GM12872 (cell line): ENCODE results near the gene MPP2.

Source experiments
- TF ChIP-seq, protein P1 (sequence below): IDR thresholded peaks from 3 replicates; pipeline ENCODE4 v1.5.1; 2011; ENCODE audit warnings: low read depth, mild to moderate bottlenecking, low read length, moderate library complexity; ENCODE audit not compliant: insufficient read depth

Gene MPP2

DNA sequence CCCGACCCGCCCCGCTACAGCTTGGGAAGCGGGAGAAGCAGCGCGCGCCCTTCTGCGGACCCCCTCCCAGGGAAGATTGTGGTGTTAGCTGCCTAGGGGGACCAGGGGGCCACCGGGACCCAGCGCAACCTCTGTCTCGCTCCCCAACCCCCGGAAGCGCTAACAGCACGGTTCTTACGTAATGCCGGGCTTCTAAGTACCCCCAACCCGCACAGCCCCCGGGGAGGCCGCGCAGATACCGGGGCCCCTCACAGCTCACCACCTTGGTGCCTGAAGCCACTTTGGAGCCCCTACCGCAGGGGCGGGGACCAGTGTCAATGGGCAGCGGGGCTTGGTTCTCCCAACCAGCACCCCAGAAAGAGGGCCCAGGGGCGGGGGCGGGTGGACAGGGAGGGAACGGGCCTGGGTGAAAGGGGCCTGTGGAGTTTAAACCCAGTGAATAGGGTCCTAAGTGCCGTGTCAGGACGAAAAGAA is 348 bp downstream of the MPP2 start:
- TF ChIP-seq, protein P1, sequence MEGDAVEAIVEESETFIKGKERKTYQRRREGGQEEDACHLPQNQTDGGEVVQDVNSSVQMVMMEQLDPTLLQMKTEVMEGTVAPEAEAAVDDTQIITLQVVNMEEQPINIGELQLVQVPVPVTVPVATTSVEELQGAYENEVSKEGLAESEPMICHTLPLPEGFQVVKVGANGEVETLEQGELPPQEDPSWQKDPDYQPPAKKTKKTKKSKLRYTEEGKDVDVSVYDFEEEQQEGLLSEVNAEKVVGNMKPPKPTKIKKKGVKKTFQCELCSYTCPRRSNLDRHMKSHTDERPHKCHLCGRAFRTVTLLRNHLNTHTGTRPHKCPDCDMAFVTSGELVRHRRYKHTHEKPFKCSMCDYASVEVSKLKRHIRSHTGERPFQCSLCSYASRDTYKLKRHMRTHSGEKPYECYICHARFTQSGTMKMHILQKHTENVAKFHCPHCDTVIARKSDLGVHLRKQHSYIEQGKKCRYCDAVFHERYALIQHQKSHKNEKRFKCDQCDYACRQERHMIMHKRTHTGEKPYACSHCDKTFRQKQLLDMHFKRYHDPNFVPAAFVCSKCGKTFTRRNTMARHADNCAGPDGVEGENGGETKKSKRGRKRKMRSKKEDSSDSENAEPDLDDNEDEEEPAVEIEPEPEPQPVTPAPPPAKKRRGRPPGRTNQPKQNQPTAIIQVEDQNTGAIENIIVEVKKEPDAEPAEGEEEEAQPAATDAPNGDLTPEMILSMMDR = no peak

DNA sequence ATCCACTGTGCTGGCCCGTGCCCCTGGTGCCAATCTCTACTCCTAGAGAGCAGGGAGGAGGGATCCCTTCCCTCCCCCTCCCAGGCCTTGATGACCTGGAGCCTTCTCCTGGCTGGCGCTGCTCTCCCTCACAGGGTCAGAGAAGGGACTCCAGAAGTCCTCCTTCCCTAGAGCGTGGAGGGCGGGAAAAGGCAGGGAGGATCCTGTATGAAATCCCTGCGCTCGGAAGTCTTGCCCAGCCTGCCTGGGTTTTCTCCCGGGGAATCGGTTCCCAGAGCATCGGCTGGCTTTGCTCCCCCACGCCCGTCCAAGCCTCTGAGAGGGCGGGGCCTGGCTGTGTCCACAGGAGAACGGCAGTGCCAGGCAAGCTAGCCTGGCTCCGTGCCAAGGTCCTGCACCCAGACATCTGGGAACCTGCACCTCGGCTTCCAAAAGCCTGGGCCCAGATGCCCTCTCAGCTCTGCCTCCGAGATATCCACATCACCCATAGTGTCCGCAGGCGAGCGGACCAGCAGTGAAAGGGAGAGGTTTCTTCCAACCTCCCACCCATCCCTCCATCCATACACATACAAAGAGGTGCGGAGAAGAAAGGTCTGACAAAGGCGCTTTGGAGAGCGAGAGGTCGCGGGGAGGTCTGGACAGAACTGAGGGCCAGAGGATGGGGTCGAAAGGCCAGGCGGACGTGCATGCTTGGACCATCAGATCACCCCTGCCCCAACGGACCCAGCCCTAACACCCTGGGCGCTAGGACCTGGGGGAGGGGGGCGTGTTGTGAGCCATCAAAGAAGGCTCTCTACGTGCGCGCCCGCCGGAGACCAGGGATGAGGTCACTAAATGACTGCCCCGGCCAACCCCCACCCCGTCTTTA is 1.1 kb downstream of the MPP2 start:
- TF ChIP-seq, protein P1 = no peak

DNA sequence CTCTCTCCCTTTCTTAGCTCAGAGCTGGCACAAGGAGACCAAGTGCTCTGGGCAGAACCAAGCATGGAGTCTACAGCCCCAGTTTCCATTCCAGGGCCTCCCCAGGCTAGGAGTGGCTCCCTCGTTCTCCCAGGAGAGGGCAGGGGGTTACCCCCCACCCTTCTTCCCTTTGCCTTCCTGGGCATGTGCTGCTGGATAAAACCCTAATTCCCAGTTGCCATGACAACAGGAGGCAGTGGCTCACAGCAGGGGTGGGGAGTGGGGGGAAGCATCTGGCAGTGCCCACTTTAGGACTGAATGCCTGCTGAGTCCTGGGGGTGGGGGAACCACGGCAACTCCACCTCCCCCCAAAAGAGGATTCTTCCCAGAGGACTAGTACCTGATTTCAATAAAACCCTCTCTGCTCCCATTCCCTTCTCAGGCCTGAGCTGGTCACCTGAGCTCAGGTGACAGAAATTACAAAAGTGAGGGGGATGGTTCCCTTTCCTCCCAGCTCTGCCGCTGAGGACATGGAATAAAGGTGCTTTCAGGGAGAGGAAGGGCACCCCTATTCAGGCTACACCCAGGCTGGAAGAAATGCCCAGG is 1.8 kb downstream of the MPP2 start:
- TF ChIP-seq, protein P1 = no peak

DNA sequence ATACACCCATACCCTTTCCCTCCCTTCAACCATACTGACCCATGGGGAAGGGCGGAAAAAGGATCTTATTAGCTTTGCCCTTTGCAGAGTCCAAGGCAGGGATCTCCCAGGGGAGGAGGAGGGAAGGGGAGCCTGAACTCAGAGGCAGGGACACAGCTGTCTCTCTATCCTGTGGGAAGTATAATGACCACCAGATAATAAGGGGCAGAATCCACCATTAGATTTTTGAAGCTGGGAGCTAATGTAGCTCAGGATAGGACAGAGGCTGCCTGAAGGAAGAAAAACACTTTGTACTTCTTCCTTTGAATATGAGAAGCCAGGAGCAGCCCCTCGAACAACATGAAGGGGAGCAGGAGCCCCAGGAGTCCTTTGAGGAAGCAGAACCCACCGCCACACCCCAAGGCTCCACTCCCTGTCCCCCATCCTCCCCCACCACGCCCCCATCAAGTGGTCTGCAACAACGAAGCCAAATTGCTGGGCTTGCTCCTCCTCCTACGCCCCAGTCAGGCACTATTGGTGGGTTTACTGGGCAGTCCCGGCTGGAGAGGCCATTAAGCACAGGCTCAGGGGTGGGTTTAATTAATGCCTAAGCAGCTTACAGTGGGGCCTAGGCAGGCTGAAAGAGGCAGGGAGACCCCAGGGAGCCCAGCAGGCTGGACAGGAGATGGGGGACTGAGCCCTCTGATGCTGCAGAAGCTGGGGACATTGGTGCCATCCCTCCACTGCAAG is 5.3 kb downstream of the MPP2 start:
- TF ChIP-seq, protein P1 = no peak

DNA sequence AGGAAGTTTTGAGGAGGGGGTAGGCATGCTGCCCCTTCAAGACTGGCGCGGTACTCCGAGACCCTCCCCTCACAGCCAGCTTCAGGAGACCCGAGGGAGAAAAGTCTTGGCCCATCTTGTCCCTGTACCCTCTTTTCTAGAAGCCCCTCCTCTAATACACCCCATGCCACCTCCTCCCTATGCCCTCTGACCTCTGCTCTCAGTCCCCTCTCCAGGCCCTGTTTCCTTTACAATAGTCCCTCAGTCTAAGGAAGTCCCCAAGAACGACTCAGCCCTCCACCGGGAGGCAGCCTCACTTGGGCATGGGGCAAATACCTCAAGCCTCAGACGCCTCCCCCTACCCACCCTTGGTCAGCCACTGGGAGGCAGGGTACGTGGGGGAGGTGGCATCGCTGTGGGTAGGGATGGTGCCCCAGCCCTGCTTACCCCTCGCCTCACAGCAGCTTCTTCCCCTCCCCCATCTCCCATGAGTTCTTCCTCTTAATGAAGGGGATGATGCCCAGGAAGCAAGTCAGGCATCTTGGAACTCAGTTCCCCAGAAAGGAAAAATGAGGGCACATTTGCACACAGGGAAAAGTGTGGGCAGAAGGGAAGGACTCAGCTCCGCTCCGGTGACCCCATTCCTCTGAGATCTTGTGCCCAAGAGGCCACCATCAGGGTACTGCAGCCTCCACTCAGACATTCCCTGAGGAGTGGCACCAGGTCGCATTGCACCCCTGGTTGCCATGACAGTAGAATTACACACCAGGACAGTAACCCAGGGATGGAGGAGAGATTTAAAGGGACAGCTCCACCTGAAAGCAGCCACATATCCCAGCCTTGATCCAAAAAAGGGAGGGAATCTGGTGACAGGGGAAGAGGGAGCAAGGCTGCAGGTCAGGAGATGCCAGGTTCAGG is 6.2 kb downstream of the MPP2 start:
- TF ChIP-seq, protein P1 = no peak

DNA sequence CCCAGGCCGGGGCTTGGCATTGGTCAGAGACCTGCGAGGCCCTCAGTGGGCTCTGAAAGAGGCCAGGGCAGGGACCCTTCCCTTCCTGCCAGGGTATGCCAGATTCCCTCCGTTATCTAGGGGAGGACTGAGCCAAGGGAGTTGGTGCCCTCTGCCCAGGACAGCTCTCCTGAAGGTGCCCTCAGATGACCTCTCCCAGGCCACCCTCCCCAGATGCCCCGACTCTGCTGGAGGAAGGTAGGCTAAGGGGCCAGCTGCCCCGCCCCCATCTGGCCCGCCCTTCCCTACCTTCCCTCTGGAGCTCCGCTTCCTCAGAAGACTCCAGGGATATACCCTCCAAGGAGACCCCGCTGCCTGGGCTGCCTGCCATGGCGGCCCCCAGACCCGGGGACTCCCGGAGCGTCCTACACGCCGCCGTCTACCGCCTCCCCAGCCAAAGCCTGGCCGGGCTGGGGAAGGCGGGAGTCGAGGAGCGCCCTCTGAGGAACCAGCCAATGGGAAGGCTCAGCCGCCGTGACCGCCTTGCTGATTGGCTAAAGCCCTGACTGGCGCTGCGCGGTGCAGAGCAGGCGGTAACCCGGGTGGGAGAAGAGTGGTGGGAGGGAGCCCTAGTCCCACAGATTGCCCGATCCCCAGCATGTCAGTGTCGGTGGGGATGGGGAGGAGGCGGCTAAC is 7.0 kb downstream of the MPP2 start:
- TF ChIP-seq, protein P1 = no peak
